Skeletal muscle tissue (tissue), 4 donors: ENCODE results near the gene SYNPO2. TPM values are rescaled to one million over a fixed set of nuclear protein-coding genes. Genes with fewer than 3 reads are reported as not detected.

ENCODE experiments used
- H3K27ac ChIP-seq: one replicate; pipeline ENCODE4 v1.7.0; 2013; ENCODE audit warnings: mild to moderate bottlenecking, low read depth, low read length, inconsistent platforms
- H3K27me3 ChIP-seq, 3 donors: one replicate each; pipeline ENCODE4 v1.7.0; 2013; ENCODE audit warnings: low read length in 3 of 3; ENCODE audit not compliant: control insufficient read depth in 3 of 3, insufficient read depth in 3 of 3
- H3K36me3 ChIP-seq, 3 donors: one replicate each; pipeline ENCODE4 v1.7.0; 2013; ENCODE audit warnings: low read length in 3 of 3; ENCODE audit not compliant: control insufficient read depth in 3 of 3, insufficient read depth in 3 of 3
- H3K4me1 ChIP-seq, 3 donors: one replicate each; pipeline ENCODE4 v1.7.0; 2013; ENCODE audit warnings: low read length in 3 of 3, mild to moderate bottlenecking in 3 of 3; ENCODE audit not compliant: control insufficient read depth in 3 of 3, insufficient read depth in 3 of 3
- H3K4me3 ChIP-seq, 3 donors: one replicate each; pipeline ENCODE4 v1.7.0; 2013; ENCODE audit warnings: low read length in 3 of 3
- H3K9ac ChIP-seq, 3 donors: one replicate each; pipeline ENCODE4 v1.7.0; 2013; ENCODE audit warnings: low read length in 3 of 3, mild to moderate bottlenecking in 3 of 3, moderate library complexity in 2 of 3, low read depth in 1 of 3
- H3K9me3 ChIP-seq, 3 donors: one replicate each; pipeline ENCODE4 v1.7.0; 2013; ENCODE audit warnings: low read length in 3 of 3; ENCODE audit not compliant: control insufficient read depth in 3 of 3
- total RNA-seq: library from RNA; depleted of rRNA; stranded (reverse); fragments of >200 nt; gene quantifications from one replicate; pipeline ENCODE4 v1.2.3, GENCODE V29; 2014
- donor health status: Osteomylitis.

SYNPO2 gene
- total RNA-seq, 1 donor from 2014 or later = 34.4 TPM

DNA sequence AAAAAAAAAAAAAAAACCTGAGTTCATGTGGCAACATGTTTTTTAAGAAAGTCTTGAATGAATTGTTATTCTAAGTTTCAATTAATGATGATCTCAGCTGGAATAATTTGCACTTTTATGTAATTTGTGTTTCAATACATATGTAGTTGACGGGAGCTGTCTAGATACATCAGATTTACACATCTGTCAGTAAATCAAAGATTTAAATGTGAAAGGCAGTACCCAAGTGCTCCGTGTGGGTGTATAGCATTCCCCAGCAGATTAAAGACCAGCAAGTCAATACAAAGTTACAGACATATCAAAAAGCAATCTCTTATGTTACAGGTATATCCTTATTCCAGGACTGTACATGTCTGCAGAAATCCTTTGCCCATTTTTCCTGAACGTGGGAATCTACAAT, 35.2 kb downstream of the SYNPO2 start:
- Histone ChIP-seq H3K9ac (no peak overlapping the region), H3K36me3 (no peaks in the 10 kb centered on the region), H3K27ac (no peak overlapping the region), H3K4me1 (peaks cover 5 to 25% (median 25%) of the 10 kb centered on the region in 3 donors), H3K9me3 (no peaks in the 10 kb centered on the region), H3K4me3 (no peak overlapping the region), H3K27me3 (no peaks in the 10 kb centered on the region)

DNA sequence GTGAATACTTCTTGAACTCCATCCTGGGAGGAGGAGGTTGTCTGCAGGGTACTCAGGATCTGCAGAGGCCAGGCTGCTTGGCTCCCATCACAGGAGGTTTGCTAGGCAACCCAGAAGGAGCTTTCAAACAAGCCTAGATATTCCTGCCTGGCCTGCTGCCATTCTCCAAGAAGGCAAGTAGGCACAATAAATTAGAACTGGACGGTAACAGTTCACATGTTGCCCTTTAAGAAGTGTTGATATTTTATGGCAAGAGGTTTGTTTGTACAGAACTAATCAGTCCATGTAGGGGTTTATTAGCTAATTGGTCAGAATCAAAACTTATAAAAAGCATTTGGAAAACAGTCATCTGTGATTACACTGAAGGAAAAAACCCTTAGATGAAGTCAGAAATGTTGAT, 39.3 kb downstream of the SYNPO2 start:
- Histone ChIP-seq H3K9ac (peak overlapping the region in 1 of 3 donors; percentile 10), H3K4me1 (peaks cover 0 to 12% (median 7%) of the 10 kb centered on the region in 3 donors), H3K27ac (no peak overlapping the region), H3K27me3 (no peaks in the 10 kb centered on the region), H3K4me3 (no peak overlapping the region), H3K36me3 (no peaks in the 10 kb centered on the region), H3K9me3 (no peaks in the 10 kb centered on the region)

DNA sequence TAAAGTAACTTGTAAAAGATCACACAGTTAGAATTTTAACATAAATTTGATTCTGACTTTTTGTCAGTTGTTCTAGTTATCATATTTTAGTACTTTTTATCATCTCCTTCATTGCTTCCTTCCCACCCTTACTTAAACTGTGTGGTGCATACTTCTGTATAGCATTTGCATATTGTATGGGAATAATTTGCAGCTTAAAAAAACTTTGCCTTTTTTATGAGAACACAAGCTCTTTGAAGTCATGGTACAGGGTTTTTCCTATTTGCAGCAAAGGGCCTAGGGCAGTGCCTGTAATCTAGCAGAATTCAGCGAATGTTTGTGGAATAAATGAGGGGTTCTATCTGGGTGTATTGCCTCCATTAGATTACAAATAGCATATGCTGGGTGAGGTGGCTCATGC, 41.6 kb downstream of the SYNPO2 start:
- Histone ChIP-seq H3K9me3 (no peaks in the 10 kb centered on the region), H3K27ac (no peak overlapping the region), H3K4me3 (no peak overlapping the region), H3K4me1 (peaks cover 0 to 7% (median 6%) of the 10 kb centered on the region in 3 donors), H3K9ac (no peak overlapping the region), H3K36me3 (no peaks in the 10 kb centered on the region), H3K27me3 (no peaks in the 10 kb centered on the region)

DNA sequence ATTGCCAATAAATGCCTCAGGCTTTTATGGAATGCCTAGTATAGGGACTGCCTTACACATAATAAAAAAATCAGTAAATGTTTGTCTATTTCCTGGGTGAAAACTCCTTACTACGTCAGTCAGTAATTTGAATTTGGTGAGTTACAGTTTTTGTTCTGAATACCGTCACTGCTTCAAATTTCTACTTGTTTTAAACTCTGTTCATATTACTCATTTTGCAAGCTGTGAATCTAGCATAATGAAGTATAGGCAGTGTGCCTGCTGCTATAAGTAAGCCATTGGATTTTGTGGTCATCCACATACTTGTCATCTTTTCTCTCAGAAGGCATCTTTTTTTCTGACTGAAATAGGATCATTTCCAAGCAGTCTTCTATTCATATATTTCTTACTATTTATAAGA, 43.1 kb downstream of the SYNPO2 start:
- no peak overlapping the region for H3K4me3 ChIP-seq
- no peak overlapping the region for H3K27ac ChIP-seq
- no peak overlapping the region for H3K9ac ChIP-seq
- no peaks in the 10 kb centered on the region for H3K27me3 ChIP-seq
- H3K9me3 ChIP-seq = no peaks in the 10 kb centered on the region
- peaks cover 0 to 3% (median 0%) of the 10 kb centered on the region in 3 donors for H3K4me1 ChIP-seq
- no peaks in the 10 kb centered on the region for H3K36me3 ChIP-seq

DNA sequence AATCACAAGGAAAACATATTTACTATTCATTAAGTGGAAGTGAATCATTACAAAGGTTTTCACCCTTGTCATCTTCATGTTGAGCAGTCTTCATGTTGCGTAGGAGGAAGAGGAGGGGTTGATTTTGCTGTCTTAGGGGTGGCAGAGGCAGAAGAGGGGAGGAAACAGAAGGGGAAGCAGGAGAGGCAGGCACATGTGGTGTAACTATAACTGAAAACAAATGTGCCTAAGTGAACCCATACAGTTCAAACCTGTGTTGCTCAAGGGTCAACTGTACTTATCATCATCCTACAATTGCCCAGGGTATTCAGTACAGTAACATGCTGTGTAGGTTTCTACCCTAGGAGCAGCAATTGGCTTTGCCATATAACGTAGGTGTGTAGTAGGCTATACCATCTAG, 47.2 kb downstream of the SYNPO2 start:
- Histone ChIP-seq H3K36me3 (no peaks in the 10 kb centered on the region), H3K4me1 (peaks cover 5 to 10% (median 9%) of the 10 kb centered on the region in 3 donors), H3K9ac (no peak overlapping the region), H3K9me3 (no peaks in the 10 kb centered on the region), H3K27me3 (no peaks in the 10 kb centered on the region), H3K4me3 (no peak overlapping the region), H3K27ac (no peak overlapping the region)

DNA sequence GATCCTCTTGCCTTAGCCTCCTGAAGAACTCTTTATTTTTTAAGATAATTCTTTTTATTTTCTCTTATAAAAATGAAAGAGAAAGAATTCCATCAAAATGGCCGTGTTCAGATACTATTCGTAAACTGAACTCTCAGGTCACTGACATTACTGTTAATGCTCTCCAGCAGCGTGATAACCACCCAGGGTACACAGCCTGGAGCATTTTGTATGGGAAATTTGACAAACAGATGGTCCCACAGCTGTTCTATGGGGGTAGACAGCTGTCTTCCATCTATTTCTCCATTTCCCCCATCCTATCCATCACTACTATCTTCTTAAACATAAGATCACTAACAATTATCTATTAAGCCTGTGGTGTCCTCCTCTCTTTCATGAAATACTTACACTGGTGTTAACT, 47.8 kb downstream of the SYNPO2 start:
- Histone ChIP-seq H3K4me3 (no peak overlapping the region), H3K4me1 (peaks cover 11 to 16% (median 14%) of the 10 kb centered on the region in 3 donors), H3K9me3 (no peaks in the 10 kb centered on the region), H3K27me3 (no peaks in the 10 kb centered on the region), H3K9ac (no peak overlapping the region), H3K36me3 (no peaks in the 10 kb centered on the region), H3K27ac (no peak overlapping the region)

DNA sequence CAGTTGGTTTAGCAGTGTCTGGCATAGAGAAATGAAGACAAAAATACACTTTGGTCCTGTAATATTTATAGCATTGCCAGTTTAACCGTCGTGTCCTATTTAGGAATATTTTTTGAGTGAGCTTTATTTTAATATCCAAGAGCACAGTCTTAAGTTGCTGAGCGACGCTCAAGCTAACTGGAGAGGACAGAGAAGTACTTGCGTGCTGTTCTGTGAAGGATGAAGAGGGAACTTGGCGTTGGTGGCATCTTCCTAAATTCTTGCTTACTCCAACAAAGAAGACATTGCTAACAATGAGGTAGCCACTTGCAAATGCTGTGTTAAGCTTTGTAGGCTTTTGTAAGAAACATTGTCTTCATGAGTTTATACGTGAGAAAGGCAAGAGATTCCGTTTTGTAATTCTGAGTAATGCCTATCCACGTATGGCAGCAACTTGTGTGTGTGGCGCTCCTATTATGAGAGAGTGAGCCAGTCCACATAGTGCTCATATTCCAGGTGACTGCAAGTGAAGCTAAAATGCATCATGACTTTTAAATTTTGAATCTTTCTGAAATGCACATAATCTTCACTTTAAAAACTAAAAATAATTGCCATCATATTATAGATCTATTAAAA, 50.6 kb downstream of the SYNPO2 start:
- no peaks in the 10 kb centered on the region for H3K9me3 ChIP-seq
- no peaks in the 10 kb centered on the region for H3K36me3 ChIP-seq
- H3K4me3 ChIP-seq = peak overlapping the region; percentile 15 to 44 (median 37)
- H3K9ac ChIP-seq = peak overlapping the region in 1 of 3 donors; percentile 10
- H3K4me1 ChIP-seq = peaks cover 20 to 22% (median 22%) of the 10 kb centered on the region in 3 donors
- no peaks in the 10 kb centered on the region for H3K27me3 ChIP-seq
- H3K27ac ChIP-seq = no peak overlapping the region

DNA sequence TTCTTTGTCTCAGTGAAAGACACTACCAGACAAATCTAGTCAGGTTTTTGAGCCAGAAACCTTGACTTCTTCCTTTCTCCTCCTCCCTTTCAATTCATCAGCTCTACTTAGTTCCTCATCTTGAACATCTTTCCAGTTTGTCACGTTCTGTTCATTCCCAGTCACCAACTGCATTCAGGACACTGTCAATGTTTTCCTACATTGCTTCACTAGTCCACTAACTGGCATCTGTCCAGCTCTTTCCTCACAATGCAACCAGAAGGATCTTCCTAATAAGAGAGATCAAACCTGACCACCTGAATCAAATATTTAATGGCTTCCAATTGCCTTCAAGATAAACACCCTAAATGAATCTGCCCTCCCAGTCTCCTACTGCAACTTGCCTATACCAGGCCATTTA, 52.5 kb downstream of the SYNPO2 start:
- no peak overlapping the region for H3K9ac ChIP-seq
- no peaks in the 10 kb centered on the region for H3K9me3 ChIP-seq
- no peaks in the 10 kb centered on the region for H3K27me3 ChIP-seq
- H3K27ac ChIP-seq = peak overlapping the region; percentile 37
- H3K4me3 ChIP-seq = no peak overlapping the region
- peaks cover 20 to 22% (median 22%) of the 10 kb centered on the region in 3 donors for H3K4me1 ChIP-seq
- H3K36me3 ChIP-seq = no peaks in the 10 kb centered on the region

DNA sequence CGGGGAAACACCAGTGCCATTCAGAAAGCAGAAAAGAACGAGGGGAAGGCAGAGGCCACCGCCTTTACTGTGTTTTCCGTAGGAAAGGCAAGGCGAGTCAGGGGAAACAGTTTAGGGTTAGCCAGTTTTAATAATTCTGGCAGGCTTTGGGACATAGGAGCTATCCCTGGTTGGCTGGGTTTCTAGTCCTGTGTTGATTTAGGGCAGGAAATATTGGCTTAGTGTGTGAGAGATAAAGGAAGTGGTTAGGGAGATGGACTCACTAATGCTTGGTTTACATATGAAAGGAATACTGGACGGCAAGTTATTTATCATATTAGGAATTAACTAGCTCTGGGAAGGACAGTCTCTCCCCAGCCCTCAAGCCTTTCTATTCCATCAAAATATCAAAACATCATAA, 53.1 kb downstream of the SYNPO2 start:
- no peaks in the 10 kb centered on the region for H3K27me3 ChIP-seq
- no peaks in the 10 kb centered on the region for H3K9me3 ChIP-seq
- peak overlapping the region in 1 of 3 donors; percentile 16 for H3K9ac ChIP-seq
- peaks cover 20 to 23% (median 22%) of the 10 kb centered on the region in 3 donors for H3K4me1 ChIP-seq
- peak overlapping the region in 1 of 3 donors; percentile 20 for H3K4me3 ChIP-seq
- H3K36me3 ChIP-seq = no peaks in the 10 kb centered on the region
- H3K27ac ChIP-seq = peak overlapping the region; percentile 37

DNA sequence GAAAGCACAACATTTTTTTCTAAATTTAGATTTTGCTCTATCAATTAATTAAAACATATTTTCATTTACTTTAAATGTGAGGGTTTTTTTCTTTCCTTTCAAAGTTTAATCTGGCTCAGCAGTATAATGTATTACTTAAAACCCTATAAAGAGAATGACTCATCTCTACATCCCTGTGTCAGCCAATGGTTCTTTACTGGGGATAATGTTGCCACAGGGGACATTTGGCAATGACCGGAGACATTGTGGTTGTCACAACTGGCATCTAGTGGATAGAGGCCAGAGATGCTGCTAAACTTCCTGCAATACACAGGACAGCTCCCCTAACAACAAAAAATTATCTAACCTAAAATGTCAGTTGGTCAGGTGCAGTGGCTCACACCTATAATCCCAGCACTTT, 53.8 kb downstream of the SYNPO2 start:
- H3K9me3 ChIP-seq = no peaks in the 10 kb centered on the region
- no peak overlapping the region for H3K9ac ChIP-seq
- peaks cover 22 to 28% (median 23%) of the 10 kb centered on the region in 3 donors for H3K4me1 ChIP-seq
- H3K4me3 ChIP-seq = no peak overlapping the region
- no peak overlapping the region for H3K27ac ChIP-seq
- no peaks in the 10 kb centered on the region for H3K27me3 ChIP-seq
- no peaks in the 10 kb centered on the region for H3K36me3 ChIP-seq
